ENCODE data around the gene SETD2. TPM values are rescaled to one million over a fixed set of nuclear protein-coding genes. Genes with fewer than 3 reads are reported as not detected.

SETD2 gene
- polyA plus RNA-seq, 3 donors: 3.1 to 22.4 (median 7.5) TPM

DNA sequence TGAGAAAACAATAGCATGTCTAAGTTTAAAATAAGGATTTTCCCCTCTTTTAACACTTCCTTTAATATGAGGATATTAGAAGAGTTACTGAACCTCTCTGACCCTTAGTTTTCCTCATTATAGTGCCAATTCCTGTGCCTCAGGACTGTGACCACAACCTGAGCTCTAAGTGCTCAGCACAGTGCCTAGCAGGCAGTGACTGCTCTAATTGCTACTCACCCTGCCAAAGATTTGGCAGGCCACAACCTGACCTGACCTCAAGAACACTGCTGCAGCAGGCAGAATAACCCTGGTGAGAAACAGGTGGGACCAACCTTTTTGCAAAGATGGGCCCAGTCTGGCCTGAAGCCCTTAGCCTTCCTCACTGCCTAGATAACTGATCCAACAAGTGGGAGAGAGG lies 148.8 kb downstream of the SETD2 start:
- H3K4me3 ChIP-seq (replicated peaks in 1 of 3; ENCODE audit: low read depth in 2 of 3, low read length in 3 of 3): no peak overlapping the region
- no peaks in the 10 kb centered on the region for H3K27me3 Mint-ChIP-seq (ENCODE audit: low read depth in 3 of 3)
- no peaks in the 10 kb centered on the region for H3K9me3 ChIP-seq (replicated peaks in 1 of 2; ENCODE audit: control insufficient read depth in 1 of 2, insufficient read depth in 1 of 2, low read length in 2 of 2)
- no peak overlapping the region for H3K9ac ChIP-seq (ENCODE audit: insufficient read depth, low read length, poor library complexity, severe bottlenecking)
- no peak overlapping the region for H3K4me2 ChIP-seq (replicated peaks; ENCODE audit: extremely low read depth, low read length, poor library complexity, severe bottlenecking)
- H3K4me1 Mint-ChIP-seq: peaks cover 23% of the 10 kb centered on the region
- H3K4me3 Mint-ChIP-seq: no peak overlapping the region
- TF ChIP-seq, protein P1, sequence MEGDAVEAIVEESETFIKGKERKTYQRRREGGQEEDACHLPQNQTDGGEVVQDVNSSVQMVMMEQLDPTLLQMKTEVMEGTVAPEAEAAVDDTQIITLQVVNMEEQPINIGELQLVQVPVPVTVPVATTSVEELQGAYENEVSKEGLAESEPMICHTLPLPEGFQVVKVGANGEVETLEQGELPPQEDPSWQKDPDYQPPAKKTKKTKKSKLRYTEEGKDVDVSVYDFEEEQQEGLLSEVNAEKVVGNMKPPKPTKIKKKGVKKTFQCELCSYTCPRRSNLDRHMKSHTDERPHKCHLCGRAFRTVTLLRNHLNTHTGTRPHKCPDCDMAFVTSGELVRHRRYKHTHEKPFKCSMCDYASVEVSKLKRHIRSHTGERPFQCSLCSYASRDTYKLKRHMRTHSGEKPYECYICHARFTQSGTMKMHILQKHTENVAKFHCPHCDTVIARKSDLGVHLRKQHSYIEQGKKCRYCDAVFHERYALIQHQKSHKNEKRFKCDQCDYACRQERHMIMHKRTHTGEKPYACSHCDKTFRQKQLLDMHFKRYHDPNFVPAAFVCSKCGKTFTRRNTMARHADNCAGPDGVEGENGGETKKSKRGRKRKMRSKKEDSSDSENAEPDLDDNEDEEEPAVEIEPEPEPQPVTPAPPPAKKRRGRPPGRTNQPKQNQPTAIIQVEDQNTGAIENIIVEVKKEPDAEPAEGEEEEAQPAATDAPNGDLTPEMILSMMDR (IDR thresholded peaks at IDR 0.05): no peak
- H3K27ac ChIP-seq (ENCODE audit: low read depth in 1 of 2, low read length in 2 of 2): no peak overlapping the region
- H3K9me3 Mint-ChIP-seq: no peaks in the 10 kb centered on the region
- no peak overlapping the region for H2AFZ ChIP-seq (ENCODE audit: insufficient read depth, low read depth, low read length, poor library complexity, severe bottlenecking)
- no peaks in the 10 kb centered on the region for H3K79me2 ChIP-seq (ENCODE audit: insufficient read depth, low read length)
- H3K4me1 ChIP-seq (ENCODE audit: control insufficient read depth in 1 of 2, insufficient read depth in 2 of 2, low read length in 2 of 2): peaks cover 15 to 18% of the 10 kb centered on the region in 2 donors
- intact Hi-C loops (cut with micrococcal nuclease): no loop called here
- peaks cover 62% of the 10 kb centered on the region for H4K20me1 ChIP-seq (ENCODE audit: insufficient read depth, low read length)
- no peaks in the 10 kb centered on the region for H3K27me3 ChIP-seq (ENCODE audit: control insufficient read depth in 2 of 2, insufficient read depth in 2 of 2, low read length in 2 of 2)
- peaks cover 67 to 95% of the 10 kb centered on the region in 2 donors for H3K36me3 ChIP-seq (replicated peaks in 1 of 2; ENCODE audit: control insufficient read depth in 1 of 2, insufficient read depth in 2 of 2, low read length in 2 of 2)
- H3K36me3 Mint-ChIP-seq: peaks cover 56 to 75% of the 10 kb centered on the region in 2 donors
- DNase-seq: no peak
- peak overlapping the region in 3 of 7 donors; percentile 26 to 76 (median 35) for H3K27ac Mint-ChIP-seq

DNA sequence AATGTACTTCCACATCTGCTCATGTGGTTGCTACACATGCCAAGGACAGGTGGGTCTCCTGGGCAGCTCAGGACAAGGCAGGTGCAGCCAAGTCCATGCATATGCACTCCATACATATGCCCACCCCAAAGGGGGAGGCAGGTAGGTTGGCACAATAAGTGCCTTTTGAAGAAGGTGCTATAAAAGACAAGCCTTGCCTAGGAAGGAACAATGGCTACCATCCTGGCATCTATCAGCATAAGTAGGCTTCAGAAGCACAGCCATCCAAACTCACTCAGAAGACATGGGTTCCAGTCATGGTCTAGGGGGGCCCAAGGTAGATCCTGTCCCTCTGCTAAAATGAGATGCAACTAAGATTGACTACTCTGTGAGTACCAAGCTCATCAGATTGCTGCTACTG lies 149.9 kb downstream of the SETD2 start:
- Histone ChIP-seq H3K79me2 (ENCODE audit: insufficient read depth, low read length) (no peaks in the 10 kb centered on the region), H3K4me1 (ENCODE audit: control insufficient read depth in 1 of 2, insufficient read depth in 2 of 2, low read length in 2 of 2) (peaks cover 20 to 29% of the 10 kb centered on the region in 2 donors), H3K27ac (ENCODE audit: low read depth in 1 of 2, low read length in 2 of 2) (no peak overlapping the region), H3K4me3 (replicated peaks in 1 of 3; ENCODE audit: low read depth in 2 of 3, low read length in 3 of 3) (no peak overlapping the region), H3K27me3 (ENCODE audit: control insufficient read depth in 2 of 2, insufficient read depth in 2 of 2, low read length in 2 of 2) (no peaks in the 10 kb centered on the region), H3K36me3 (replicated peaks in 1 of 2; ENCODE audit: control insufficient read depth in 1 of 2, insufficient read depth in 2 of 2, low read length in 2 of 2) (peaks cover 59 to 87% of the 10 kb centered on the region in 2 donors), H3K9me3 (replicated peaks in 1 of 2; ENCODE audit: control insufficient read depth in 1 of 2, insufficient read depth in 1 of 2, low read length in 2 of 2) (no peaks in the 10 kb centered on the region), H4K20me1 (ENCODE audit: insufficient read depth, low read length) (peaks cover 62% of the 10 kb centered on the region), H3K9ac (ENCODE audit: insufficient read depth, low read length, poor library complexity, severe bottlenecking) (no peak overlapping the region), H2AFZ (ENCODE audit: insufficient read depth, low read depth, low read length, poor library complexity, severe bottlenecking) (no peak overlapping the region), H3K4me2 (replicated peaks; ENCODE audit: extremely low read depth, low read length, poor library complexity, severe bottlenecking) (no peak overlapping the region)
- H3K27me3 Mint-ChIP-seq (ENCODE audit: low read depth in 3 of 3): no peaks in the 10 kb centered on the region
- no peak for DNase-seq
- H3K27ac Mint-ChIP-seq: peak overlapping the region in 2 of 7 donors; percentile 1 to 54
- intact Hi-C loops (cut with micrococcal nuclease): no loop called here
- TF ChIP-seq, protein P1 (IDR thresholded peaks at IDR 0.05): no peak
- no peak overlapping the region for H3K4me3 Mint-ChIP-seq
- H3K36me3 Mint-ChIP-seq: peaks cover 49 to 66% of the 10 kb centered on the region in 2 donors
- no peaks in the 10 kb centered on the region for H3K9me3 Mint-ChIP-seq
- peaks cover 29% of the 10 kb centered on the region for H3K4me1 Mint-ChIP-seq
